H54 (cell line): ENCODE results near the gene NWD2.

ENCODE experiments used
- DNase-seq: peaks from one replicate; pipeline ENCODE4 v3.0.0; 2011; ENCODE audit warnings: low spot score, mixed read lengths; ENCODE audit not compliant: insufficient read length
- FAIRE-seq: peaks from 3 replicates; lab custom pipeline; 2011; peaks lifted over from hg19 to GRCh38; lab: Jason Lieb, UNC
- POLR2A ChIP-seq: IDR thresholded peaks from 2 replicates; pipeline ENCODE4 v1.6.1; 2011; ENCODE audit warnings: low read depth, mild to moderate bottlenecking, low read length

NWD2 gene

GRCh38 chr4:37450309-37450708 is 205.8 kb downstream of the NWD2 start:
- no peak for TF ChIP-seq POLR2A
- FAIRE-seq (no peak), DNase-seq (no peak)

- FAIRE-seq = no peak
- no peak for DNase-seq
- TF ChIP-seq POLR2A = no peak
These were observed 206.4 kb downstream of the NWD2 start for GRCh38 chr4:37450911-37451310.

GRCh38 chr4:37451656-37452055 is 207.1 kb downstream of the NWD2 start:
- TF ChIP-seq POLR2A = no peak
- DNase-seq = no peak
- FAIRE-seq = no peak

- no peak for TF ChIP-seq POLR2A
- FAIRE-seq = peak; percentile 20
- peak; percentile 6 for DNase-seq
These were observed 208.4 kb downstream of the NWD2 start for GRCh38 chr4:37452952-37453280.

- no peak for TF ChIP-seq POLR2A
- FAIRE-seq = no peak
- no peak for DNase-seq
These were observed 208.9 kb downstream of the NWD2 start for GRCh38 chr4:37453281-37453998.

GRCh38 chr4:37453999-37454800 is 209.7 kb downstream of the NWD2 start:
- DNase-seq = no peak
- no peak for FAIRE-seq
- no peak for TF ChIP-seq POLR2A

- DNase-seq = no peak
- no peak for FAIRE-seq
These were observed 211.0 kb downstream of the NWD2 start for GRCh38 chr4:37455301-37456131.

GRCh38 chr4:37461801-37462200 is 217.3 kb downstream of the NWD2 start:
- FAIRE-seq (no peak), DNase-seq (no peak)
- TF ChIP-seq POLR2A = no peak

More at GRCh38 chr4:37455301-37456131, 211.0 kb downstream of the NWD2 start:
- TF ChIP-seq POLR2A = no peak

GRCh38 chr4:37463033-37463856 is 218.7 kb downstream of the NWD2 start:
- FAIRE-seq = no peak
- DNase-seq = no peak
- TF ChIP-seq POLR2A = no peak

- FAIRE-seq (no peak), DNase-seq (no peak)
- TF ChIP-seq POLR2A = no peak
These were observed 220.0 kb downstream of the NWD2 start for GRCh38 chr4:37464373-37465128.

- no peak for TF ChIP-seq POLR2A
- DNase-seq (no peak), FAIRE-seq (no peak)
These were observed 220.8 kb downstream of the NWD2 start for GRCh38 chr4:37465296-37465695.

GRCh38 chr4:37465845-37466244 is 221.3 kb downstream of the NWD2 start:
- no peak for FAIRE-seq
- TF ChIP-seq POLR2A = no peak
- DNase-seq = no peak
